Measurements from ENCODE around the gene PIGT. TPM values are rescaled to one million over a fixed set of nuclear protein-coding genes. Genes with fewer than 3 reads are reported as not detected.
"Not testable (repeated sequence)": the region's sequence is repeated elsewhere in the genome, so short reads cannot be mapped to it uniquely, and the experiment has no call there.

PIGT gene
- total and polyA plus RNA-seq, 2 experiments from 2014 or later, result 84.6 to 150 TPM

- TF ChIP-seq CTCF (IDR thresholded peaks at IDR 0.05; ENCODE audit: low read depth, low read length), result no peak
These were observed 51.9 kb downstream of the PIGT start for GRCh38 chr20:45467861-45468260.

GRCh38 chr20:45469336-45470261, 53.7 kb downstream of the PIGT start, which contains the start of gene WFDC2:
Gene WFDC2, plus strand, starts transcription at chr20:45469753. Its CDS starts 29 bp downstream, at chr20:45469782.
- peak within 1 kb of the TSS; percentile 41 for H3K4me3 ChIP-seq
- peak in 1 of 2 donors; percentile 13 for DNase-seq (ENCODE audit: low read depth in 1 of 2, low spot score in 1 of 2)
- H3K27me3 ChIP-seq, result peaks cover 35% of the 10 kb centered on the region
- H3K4me1 ChIP-seq (ENCODE audit: low read depth), result peaks cover 4% of the 10 kb centered on the region
- no peaks in the 10 kb centered on the region for H3K36me3 ChIP-seq
- H3K9me3 ChIP-seq (ENCODE audit: low read depth), result no peaks in the 10 kb centered on the region
- no peak for TF ChIP-seq CTCF (IDR thresholded peaks at IDR 0.05; ENCODE audit: low read depth, low read length)
- H3K27ac ChIP-seq, result no peak within 1 kb of the TSS

More at GRCh38 chr20:45467861-45468260, 51.9 kb downstream of the PIGT start:
- no peak for DNase-seq (ENCODE audit: low read depth in 1 of 2, low spot score in 1 of 2)
- Histone ChIP-seq H3K27ac (no peak overlapping the region), H3K4me1 (ENCODE audit: low read depth) (peaks cover 4% of the 10 kb centered on the region), H3K36me3 (no peaks in the 10 kb centered on the region), H3K4me3 (no peak overlapping the region), H3K9me3 (ENCODE audit: low read depth) (no peaks in the 10 kb centered on the region), H3K27me3 (peaks cover 37% of the 10 kb centered on the region)

DNA sequence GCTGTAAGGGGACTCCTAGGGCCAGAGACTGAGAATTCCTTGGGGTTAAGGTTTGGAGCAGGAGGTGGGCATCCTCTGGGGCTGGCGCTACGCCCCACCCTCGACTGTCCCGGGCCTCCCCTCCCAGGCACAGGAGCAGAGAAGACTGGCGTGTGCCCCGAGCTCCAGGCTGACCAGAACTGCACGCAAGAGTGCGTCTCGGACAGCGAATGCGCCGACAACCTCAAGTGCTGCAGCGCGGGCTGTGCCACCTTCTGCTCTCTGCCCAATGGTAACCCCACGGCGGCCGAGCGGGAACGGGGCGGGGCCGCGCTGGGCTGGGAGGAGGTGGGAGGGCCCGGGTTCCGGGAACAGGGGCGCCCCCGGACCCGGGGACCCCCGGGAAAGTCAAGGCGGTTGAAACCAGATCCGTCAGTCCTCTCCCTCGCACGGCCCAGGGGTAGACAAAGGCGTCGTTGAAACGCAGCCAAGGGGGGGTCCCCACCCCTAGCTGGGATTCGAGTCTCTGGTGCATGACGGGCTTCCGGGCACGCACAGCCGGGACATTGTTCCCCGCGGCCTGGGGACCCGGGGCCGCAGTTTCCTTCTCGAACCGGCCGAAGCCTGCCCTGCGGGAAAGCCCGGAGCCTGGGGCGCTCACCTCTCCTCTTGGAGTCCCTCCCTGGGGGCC, 54.5 kb downstream of the PIGT start:
- peaks cover 28% of the 10 kb centered on the region for H3K27me3 ChIP-seq
- no peak for TF ChIP-seq CTCF (IDR thresholded peaks at IDR 0.05; ENCODE audit: low read depth, low read length)
- peak overlapping the region; percentile 41 for H3K4me3 ChIP-seq
- peak; percentile 25 to 64 for DNase-seq (ENCODE audit: low read depth in 1 of 2, low spot score in 1 of 2)
- peaks cover 4% of the 10 kb centered on the region for H3K4me1 ChIP-seq (ENCODE audit: low read depth)
- no peaks in the 10 kb centered on the region for H3K36me3 ChIP-seq
- H3K27ac ChIP-seq, result no peak overlapping the region
- no peaks in the 10 kb centered on the region for H3K9me3 ChIP-seq (ENCODE audit: low read depth)

DNA sequence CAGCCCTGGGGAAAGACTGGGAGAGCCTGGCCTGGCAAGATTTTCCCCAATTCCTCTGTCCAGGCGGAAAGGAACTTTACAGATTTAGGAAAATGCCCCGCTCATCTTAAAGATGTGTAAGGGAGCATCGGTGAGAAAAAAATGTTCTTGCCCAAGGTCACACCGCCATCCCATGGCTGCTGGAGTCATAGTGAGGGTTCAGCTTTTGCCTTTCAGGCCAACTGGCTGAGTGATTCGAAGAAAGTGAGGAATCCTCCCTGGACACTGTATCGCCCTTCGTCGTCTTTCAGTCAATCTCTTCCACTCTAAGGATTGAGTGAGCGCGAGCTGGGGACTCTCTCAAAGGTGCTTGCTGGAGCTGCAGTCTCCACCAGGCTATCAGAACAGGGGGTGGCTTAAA, 55.0 kb downstream of the PIGT start:
- peaks cover 4% of the 10 kb centered on the region for H3K4me1 ChIP-seq (ENCODE audit: low read depth)
- peak overlapping the region; percentile 41 for H3K4me3 ChIP-seq
- H3K27me3 ChIP-seq, result peaks cover 28% of the 10 kb centered on the region
- TF ChIP-seq CTCF (IDR thresholded peaks at IDR 0.05; ENCODE audit: low read depth, low read length), result peak; percentile 13
- no peaks in the 10 kb centered on the region for H3K9me3 ChIP-seq (ENCODE audit: low read depth)
- H3K36me3 ChIP-seq, result no peaks in the 10 kb centered on the region
- no peak overlapping the region for H3K27ac ChIP-seq
- DNase-seq (ENCODE audit: low read depth in 1 of 2, low spot score in 1 of 2), result peak; percentile 17 to 23

- DNase-seq (ENCODE audit: low read depth in 1 of 2, low spot score in 1 of 2); H3K4me3 ChIP-seq; H3K36me3 ChIP-seq; H3K4me1 ChIP-seq (ENCODE audit: low read depth); H3K9me3 ChIP-seq (ENCODE audit: low read depth); H3K27ac ChIP-seq: not testable (repeated sequence)
- peaks cover 26% of the 10 kb centered on the region for H3K27me3 ChIP-seq
These were observed 56.3 kb downstream of the PIGT start for GRCh38 chr20:45472286-45472685.

Other genes with a start within 250 kb of the PIGT start
- gene PI3, start 241.2 kb upstream of the PIGT start, total RNA-seq, result not detected in 2 replicates
- gene PI3, start 241.2 kb upstream of the PIGT start, polyA plus RNA-seq, result not detected in 2 replicates
- gene SEMG1, start 209.1 kb upstream of the PIGT start, total RNA-seq, result not detected in 2 replicates
- gene SEMG1, start 209.1 kb upstream of the PIGT start, polyA plus RNA-seq, result not detected in 2 replicates
- not detected in 2 replicates for gene SEMG2, start 194.8 kb upstream of the PIGT start, total RNA-seq
- gene SEMG2, start 194.8 kb upstream of the PIGT start, polyA plus RNA-seq, result not detected in 2 replicates
- not detected in 2 replicates for gene SLPI, start 161.6 kb upstream of the PIGT start, total RNA-seq
- gene SLPI, start 161.6 kb upstream of the PIGT start, polyA plus RNA-seq, result 6.0 TPM in 1 of 2 replicates, not detected in the other
- not detected in 2 replicates for gene RBPJL, start 109.3 kb upstream of the PIGT start, total RNA-seq
- gene RBPJL, start 109.3 kb upstream of the PIGT start, polyA plus RNA-seq, result not detected in 2 replicates
- not detected in 2 replicates for gene MATN4, start 107.8 kb upstream of the PIGT start, total RNA-seq
- not detected in 2 replicates for gene MATN4, start 107.8 kb upstream of the PIGT start, polyA plus RNA-seq
- 36.0 and 55.7 TPM in 2 replicates for gene SDC4, start 67.7 kb upstream of the PIGT start, total RNA-seq
- gene SDC4, start 67.7 kb upstream of the PIGT start, polyA plus RNA-seq, result 35.4 and 74.4 TPM in 2 replicates
- gene SYS1, start 53.0 kb upstream of the PIGT start, total RNA-seq, result 24.5 and 28.0 TPM in 2 replicates
- 16.9 and 20.0 TPM in 2 replicates for gene SYS1, start 53.0 kb upstream of the PIGT start, polyA plus RNA-seq
- 0.32 and 0.39 TPM in 2 replicates for gene TP53TG5, start 37.8 kb upstream of the PIGT start, total RNA-seq
- gene TP53TG5, start 37.8 kb upstream of the PIGT start, polyA plus RNA-seq, result 3.5 and 3.8 TPM in 2 replicates
- gene DBNDD2, start 7.9 kb upstream of the PIGT start, total RNA-seq, result 51.2 and 62.9 TPM in 2 replicates
- gene DBNDD2, start 7.9 kb upstream of the PIGT start, polyA plus RNA-seq, result 85.4 and 89.3 TPM in 2 replicates
- 0.95 and 3.0 TPM in 2 replicates for gene WFDC2, start 53.6 kb downstream of the PIGT start, total RNA-seq
- gene WFDC2, start 53.6 kb downstream of the PIGT start, polyA plus RNA-seq, result 7.5 and 8.5 TPM in 2 replicates
- gene SPINT3, start 99.5 kb downstream of the PIGT start, total RNA-seq, result not detected in 2 replicates
- not detected in 2 replicates for gene SPINT3, start 99.5 kb downstream of the PIGT start, polyA plus RNA-seq
- gene WFDC6, start 123.3 kb downstream of the PIGT start, total RNA-seq, result not detected in 2 replicates
- not detected in 2 replicates for gene WFDC6, start 123.3 kb downstream of the PIGT start, polyA plus RNA-seq
- not detected in 2 replicates for gene EPPIN, start 131.3 kb downstream of the PIGT start, total RNA-seq
- gene EPPIN, start 131.3 kb downstream of the PIGT start, polyA plus RNA-seq, result not detected in 2 replicates
- not detected in 2 replicates for gene WFDC8, start 163.1 kb downstream of the PIGT start, total RNA-seq
- gene WFDC8, start 163.1 kb downstream of the PIGT start, polyA plus RNA-seq, result not detected in 2 replicates
- gene WFDC10A, start 213.6 kb downstream of the PIGT start, total RNA-seq, result not detected in 2 replicates
- not detected in 2 replicates for gene WFDC10A, start 213.6 kb downstream of the PIGT start, polyA plus RNA-seq
- not detected in 2 replicates for gene WFDC9, start 215.1 kb downstream of the PIGT start, total RNA-seq
- gene WFDC9, start 215.1 kb downstream of the PIGT start, polyA plus RNA-seq, result not detected in 2 replicates